SU-DHL-6 (cell line): ENCODE data around the gene ATP2A3.

Source experiments
- H2AFZ ChIP-seq: fragments of 200-600 bp; sonication (generic); 2 replicates; pipeline ENCODE4 v1.6.1; 2014; ENCODE audit warnings: low read depth, mild to moderate bottlenecking, moderate library complexity, mixed read lengths, antibody characterized with exemption, low read length; ENCODE audit not compliant: severe bottlenecking
- H3F3A ChIP-seq: fragments of 200-600 bp; shearing (Covaris generic); 2 replicates; pipeline ENCODE4 v1.6.0; 2016; ENCODE audit warnings: antibody characterized with exemption, mild to moderate bottlenecking; ENCODE audit not compliant: insufficient read depth
- H3K27ac ChIP-seq: fragments of 200-600 bp; sonication (generic); 2 replicates; pipeline ENCODE4 v1.5.1; 2016; ENCODE audit warnings: low read depth, mild to moderate bottlenecking, low read length, moderate library complexity, mixed read lengths
- H3K27me3 ChIP-seq: fragments of 200-600 bp; sonication (generic), shearing (Covaris generic); 2 replicates; pipeline ENCODE4 v1.6.0; 2014; ENCODE audit warnings: mild to moderate bottlenecking, low read length
- H3K36me3 ChIP-seq: fragments of 200-600 bp; sonication (generic); 2 replicates; pipeline ENCODE4 v1.6.1; 2014; ENCODE audit warnings: mild to moderate bottlenecking, low read length, mixed read lengths
- H3K4me2 ChIP-seq: fragments of 300-600, 200-600 bp; shearing (Covaris generic), sonication (generic); 2 replicates; pipeline ENCODE4 v1.6.0; 2014; ENCODE audit warnings: low read length, low read depth, mild to moderate bottlenecking; ENCODE audit not compliant: poor library complexity, severe bottlenecking
- H3K4me3 ChIP-seq: fragments of 200-600 bp; sonication (generic); 2 replicates; pipeline ENCODE4 v1.5.1; 2014; ENCODE audit warnings: antibody characterized with exemption, low read length, mild to moderate bottlenecking, mixed read lengths; ENCODE audit not compliant: insufficient read depth, poor library complexity, severe bottlenecking
- H3K79me2 ChIP-seq: fragments of 200-600 bp; sonication (generic); 2 replicates; pipeline ENCODE4 v1.6.1; 2014; ENCODE audit warnings: mild to moderate bottlenecking, low read length, moderate library complexity; ENCODE audit not compliant: insufficient read depth
- H3K9ac ChIP-seq: fragments of 200-600 bp; sonication (generic); 2 replicates; pipeline ENCODE4 v1.7.0; 2014; ENCODE audit warnings: mild to moderate bottlenecking, low read length
- H3K9me2 ChIP-seq: fragments of 200-600 bp; sonication (generic); replicated peaks from 2 replicates; pipeline ENCODE4 v1.6.1; 2014; ENCODE audit warnings: low read length; ENCODE audit not compliant: insufficient read depth
- H3K9me3 ChIP-seq: fragments of 200-600 bp; sonication (generic); 2 replicates; pipeline ENCODE4 v1.6.1; 2014; ENCODE audit warnings: low read length, mixed read lengths; ENCODE audit not compliant: insufficient read depth
- H4K20me1 ChIP-seq: fragments of 200-600 bp; sonication (generic); 2 replicates; pipeline ENCODE4 v1.6.1; 2014; ENCODE audit warnings: low read depth, mild to moderate bottlenecking, antibody characterized with exemption, low read length, moderate library complexity, mixed read lengths
- EZH2phosphoT487 ChIP-seq: fragments of 200-600 bp; sonication (generic), shearing (Covaris generic); conservative IDR thresholded peaks from 2 replicates; pipeline ENCODE4 v1.6.1; 2018; ENCODE audit warnings: mild to moderate bottlenecking, antibody characterized with exemption, low read length, moderate library complexity, mixed read lengths
- TF ChIP-seq, protein P1 (sequence below): fragments of 200-600 bp; sonication (generic); IDR thresholded peaks from one replicate; pipeline ENCODE4 v1.5.1; 2017; ENCODE audit warnings: antibody characterized with exemption, mild to moderate bottlenecking, low read length, moderate library complexity; ENCODE audit not compliant: insufficient read depth, poor library complexity, severe bottlenecking

Gene ATP2A3

DNA sequence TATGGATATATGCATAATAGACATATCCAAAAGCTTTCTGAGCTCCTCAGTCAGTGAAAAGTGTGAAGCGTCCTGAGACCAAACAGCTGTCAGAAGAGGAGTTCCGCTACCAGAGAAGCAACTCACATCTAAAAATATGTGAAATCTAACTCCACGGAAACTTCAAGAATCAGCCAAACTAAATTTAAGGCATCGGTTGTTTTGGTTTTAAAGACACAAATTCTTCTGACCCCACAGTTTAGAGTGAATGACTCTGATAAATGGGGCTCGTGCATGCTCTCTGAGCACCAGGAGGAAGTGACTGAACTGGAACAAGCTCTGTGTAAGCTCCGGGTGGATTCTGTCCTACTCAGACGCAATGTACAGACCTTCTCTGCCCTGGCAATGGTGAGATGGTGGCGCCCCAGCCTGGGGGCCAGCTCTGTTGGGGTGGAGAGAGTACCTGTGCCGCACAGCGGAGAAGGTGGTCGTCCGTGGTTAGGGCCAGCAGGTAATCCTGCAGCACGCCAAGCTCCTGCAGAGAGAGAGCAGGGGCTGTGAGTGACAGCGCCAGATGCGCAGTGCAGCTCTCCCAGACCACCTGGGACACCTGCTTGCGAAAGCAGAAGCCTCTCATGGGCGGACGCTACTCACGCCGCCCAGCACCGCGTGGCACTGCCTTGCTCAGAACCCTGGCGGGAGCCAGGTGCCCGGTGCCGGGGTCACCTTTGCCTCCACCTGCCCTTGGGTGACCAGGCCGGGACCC is 44.4 kb upstream of the ATP2A3 start:
- H3K9me2 ChIP-seq = no peaks in the 10 kb centered on the region
- H3K9me3 ChIP-seq = no peaks in the 10 kb centered on the region
- H3K9ac ChIP-seq = no peak overlapping the region
- H3K4me3 ChIP-seq = no peak overlapping the region
- no peak for TF ChIP-seq EZH2phosphoT487
- TF ChIP-seq, protein P1, sequence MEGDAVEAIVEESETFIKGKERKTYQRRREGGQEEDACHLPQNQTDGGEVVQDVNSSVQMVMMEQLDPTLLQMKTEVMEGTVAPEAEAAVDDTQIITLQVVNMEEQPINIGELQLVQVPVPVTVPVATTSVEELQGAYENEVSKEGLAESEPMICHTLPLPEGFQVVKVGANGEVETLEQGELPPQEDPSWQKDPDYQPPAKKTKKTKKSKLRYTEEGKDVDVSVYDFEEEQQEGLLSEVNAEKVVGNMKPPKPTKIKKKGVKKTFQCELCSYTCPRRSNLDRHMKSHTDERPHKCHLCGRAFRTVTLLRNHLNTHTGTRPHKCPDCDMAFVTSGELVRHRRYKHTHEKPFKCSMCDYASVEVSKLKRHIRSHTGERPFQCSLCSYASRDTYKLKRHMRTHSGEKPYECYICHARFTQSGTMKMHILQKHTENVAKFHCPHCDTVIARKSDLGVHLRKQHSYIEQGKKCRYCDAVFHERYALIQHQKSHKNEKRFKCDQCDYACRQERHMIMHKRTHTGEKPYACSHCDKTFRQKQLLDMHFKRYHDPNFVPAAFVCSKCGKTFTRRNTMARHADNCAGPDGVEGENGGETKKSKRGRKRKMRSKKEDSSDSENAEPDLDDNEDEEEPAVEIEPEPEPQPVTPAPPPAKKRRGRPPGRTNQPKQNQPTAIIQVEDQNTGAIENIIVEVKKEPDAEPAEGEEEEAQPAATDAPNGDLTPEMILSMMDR = no peak
- no peak overlapping the region for H3K4me2 ChIP-seq
- H3K79me2 ChIP-seq = no peaks in the 10 kb centered on the region
- no peak overlapping the region for H3K27ac ChIP-seq
- peaks cover 9% of the 10 kb centered on the region; the same call in 1 of the 2 replicates for H3K36me3 ChIP-seq
- no peaks in the 10 kb centered on the region for H3K27me3 ChIP-seq
- no peak overlapping the region for H2AFZ ChIP-seq
- no peaks in the 10 kb centered on the region for H4K20me1 ChIP-seq
- H3F3A ChIP-seq = no peaks in the 10 kb centered on the region

DNA sequence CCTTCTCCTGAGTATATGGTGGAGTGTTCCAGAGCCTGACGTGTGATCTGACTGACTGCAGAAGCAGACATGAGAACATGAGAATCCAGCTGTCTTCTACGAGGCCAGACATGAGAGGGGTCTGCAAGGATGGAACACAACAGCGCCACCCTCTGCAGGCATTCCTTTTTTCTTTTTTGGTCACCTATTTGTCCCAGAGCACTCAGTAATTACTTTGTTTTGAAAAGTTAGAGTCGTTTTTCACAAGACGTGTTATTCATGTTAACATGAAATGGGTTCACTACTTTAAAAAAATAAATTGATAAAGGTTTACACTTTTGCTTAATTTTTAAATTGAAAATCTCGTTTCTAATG is 43.8 kb upstream of the ATP2A3 start:
- H3K9ac ChIP-seq = no peak overlapping the region
- H2AFZ ChIP-seq = no peak overlapping the region
- no peaks in the 10 kb centered on the region for H3K9me3 ChIP-seq
- H3K27ac ChIP-seq = no peak overlapping the region
- no peaks in the 10 kb centered on the region for H3K27me3 ChIP-seq
- H3K4me3 ChIP-seq = no peak overlapping the region
- H3K79me2 ChIP-seq = no peaks in the 10 kb centered on the region
- TF ChIP-seq EZH2phosphoT487 = no peak
- TF ChIP-seq, protein P1 = no peak
- no peaks in the 10 kb centered on the region for H3F3A ChIP-seq
- H4K20me1 ChIP-seq = no peaks in the 10 kb centered on the region
- H3K36me3 ChIP-seq = peaks cover 5% of the 10 kb centered on the region; the same call in 1 of the 2 replicates
- H3K9me2 ChIP-seq = no peaks in the 10 kb centered on the region
- H3K4me2 ChIP-seq = no peak overlapping the region

DNA sequence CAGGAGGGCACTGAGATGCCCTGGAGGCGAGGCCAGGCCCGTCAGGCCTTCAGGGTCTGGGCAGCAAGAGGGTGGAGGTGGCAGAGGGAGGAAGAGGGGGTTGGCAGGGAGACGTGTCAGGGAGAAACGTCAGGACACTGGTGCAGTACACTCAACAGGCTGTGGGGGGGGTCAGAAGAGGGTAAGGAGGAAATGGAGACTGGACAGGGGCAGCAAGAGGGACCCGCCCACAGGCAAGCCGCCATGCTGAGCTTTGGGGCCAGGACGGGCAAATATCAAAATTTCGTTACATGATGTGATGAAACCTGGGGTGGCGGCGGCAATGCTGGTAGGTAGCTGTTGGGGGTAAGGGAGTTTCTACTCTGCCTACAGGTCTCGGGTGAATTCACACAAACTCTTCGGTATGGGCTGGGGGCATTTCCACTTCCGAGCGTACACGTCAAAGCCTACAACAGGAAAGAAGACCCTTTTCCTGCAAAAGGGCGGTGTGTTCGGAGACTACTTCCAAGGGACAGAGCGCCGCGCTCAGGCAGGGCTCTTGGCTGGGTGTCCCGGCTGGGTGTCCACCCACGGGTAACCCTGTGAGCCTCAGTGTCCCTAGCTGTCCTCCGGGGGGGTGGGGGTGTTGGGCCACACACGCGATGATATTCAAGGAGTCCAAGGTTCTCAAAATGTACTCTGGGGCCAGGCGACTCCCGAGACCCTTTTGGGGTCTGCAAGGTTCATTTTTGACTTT is 43.3 kb upstream of the ATP2A3 start:
- TF ChIP-seq, protein P1 = no peak
- no peak for TF ChIP-seq EZH2phosphoT487
- no peak overlapping the region for H3K4me3 ChIP-seq
- H3K9me3 ChIP-seq = no peaks in the 10 kb centered on the region
- H3F3A ChIP-seq = no peaks in the 10 kb centered on the region
- H3K79me2 ChIP-seq = no peaks in the 10 kb centered on the region
- no peak overlapping the region for H2AFZ ChIP-seq
- no peak overlapping the region for H3K27ac ChIP-seq
- H4K20me1 ChIP-seq = no peaks in the 10 kb centered on the region
- H3K27me3 ChIP-seq = no peaks in the 10 kb centered on the region
- no peaks in the 10 kb centered on the region for H3K9me2 ChIP-seq
- no peaks in the 10 kb centered on the region for H3K36me3 ChIP-seq
- H3K9ac ChIP-seq = no peak overlapping the region
- no peak overlapping the region for H3K4me2 ChIP-seq
